Activated naive CD8-positive, alpha-beta T cell treated with anti-CD3 and anti-CD28 coated beads, Interleukin-2, amount 10 ng/mL, durations not matched to agents 7 days and 5 days (primary cell): ENCODE data around the gene SHISA7. TPM values are rescaled to one million over a fixed set of nuclear protein-coding genes. Genes with fewer than 3 reads are reported as not detected.

Source experiments
- ATAC-seq: fragments of 150-1000 bp; cut with Tn5 transposase; one replicate; pipeline ENCODE4 v1.10.0; 2021; ENCODE audit warnings: low read depth, moderate library complexity
- POLR2A ChIA-PET: fragments of 350-600 bp; sonication (Branson Sonifier 250); formaldehyde crosslinking; loops from one replicate; lab custom pipeline; 2021; ENCODE audit warnings: antibody characterized with exemption; lab: Charles Lee
- DNase-seq: peaks from one replicate; pipeline ENCODE4 v3.0.0; 2021
- H3K27ac Mint-ChIP-seq: one replicate; pipeline ENCODE4 v1.8.0; 2022; ENCODE audit warnings: mild to moderate bottlenecking, mixed read lengths
- H3K27me3 Mint-ChIP-seq: one replicate; pipeline ENCODE4 v1.8.0; 2022; ENCODE audit warnings: mild to moderate bottlenecking, moderate library complexity, mixed read lengths
- H3K36me3 Mint-ChIP-seq: one replicate; pipeline ENCODE4 v1.8.0; 2021; ENCODE audit warnings: mild to moderate bottlenecking, mixed read lengths
- H3K4me1 Mint-ChIP-seq: one replicate; pipeline ENCODE4 v1.8.0; 2021; ENCODE audit warnings: mixed read lengths
- H3K4me3 Mint-ChIP-seq: one replicate; pipeline ENCODE4 v1.8.0; 2022; ENCODE audit warnings: mild to moderate bottlenecking, moderate library complexity, mixed read lengths
- H3K9me3 Mint-ChIP-seq: one replicate; pipeline ENCODE4 v1.8.0; 2021; ENCODE audit warnings: mixed read lengths
- total RNA-seq, 2 experiments: library from RNA; stranded (reverse); gene quantifications; one replicate each; pipeline ENCODE4 v1.2.3, GENCODE V29; 2021

SHISA7 gene
- total RNA-seq, 2 experiments from 2014 or later = not detected

DNA sequence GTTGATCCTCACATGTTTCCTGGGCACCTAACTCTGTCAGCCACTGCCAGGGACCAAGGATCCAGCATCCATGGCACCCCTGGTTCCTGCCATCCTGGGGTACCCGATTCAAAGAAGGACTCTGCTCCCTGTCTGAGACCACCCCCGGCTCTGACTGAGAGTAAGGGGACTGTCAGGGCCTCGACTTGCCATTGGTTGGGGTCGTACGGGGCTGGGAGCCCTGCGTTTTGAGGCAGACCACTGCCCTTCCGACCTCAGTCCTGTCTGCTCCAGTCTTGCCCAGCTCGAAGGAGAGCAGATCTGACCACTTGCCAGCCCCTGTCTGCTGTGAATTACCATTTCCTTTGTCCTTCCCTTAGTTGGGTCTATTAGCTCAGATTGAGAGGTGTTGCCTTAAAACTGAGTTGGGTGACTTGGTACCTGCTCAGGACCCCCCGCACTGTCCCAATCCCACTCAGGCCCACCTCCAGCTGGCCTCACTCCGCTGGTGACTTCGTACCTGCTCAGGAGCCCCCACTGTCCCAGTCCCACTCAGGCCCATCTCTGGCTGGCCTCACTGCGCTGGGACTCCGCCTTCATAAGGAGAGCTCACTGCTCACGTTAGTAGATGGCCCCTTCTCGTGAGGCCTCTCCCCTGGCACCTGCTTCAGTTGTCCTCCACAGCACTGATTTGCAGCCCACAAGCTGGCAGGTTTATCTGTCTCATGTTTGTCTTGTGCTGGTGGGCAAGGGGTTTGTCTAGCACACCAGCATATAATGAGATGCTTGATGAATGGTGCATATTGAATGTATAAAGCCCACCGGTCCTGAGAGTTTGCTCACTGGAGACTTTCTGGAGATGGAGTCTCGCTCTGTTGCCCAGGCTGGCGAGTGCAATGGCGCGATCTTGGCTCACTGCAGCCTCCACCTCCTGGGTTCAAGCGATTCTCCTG lies 53.4 kb downstream of the SHISA7 start:
- H3K36me3 Mint-ChIP-seq = peaks cover 34% of the 10 kb centered on the region
- no peak for DNase-seq
- peak overlapping the region; percentile 54 for H3K27ac Mint-ChIP-seq
- peaks cover 31% of the 10 kb centered on the region for H3K4me1 Mint-ChIP-seq
- POLR2A ChIA-PET = interaction anchor here (0.8 to 11.0 kb wide), 3 partner anchors 14 to 1200 kb away, joined by 3 to 211 read pairs (median 19); partner anchors contain the start of genes MBOAT7 and UBE2S
- H3K4me3 Mint-ChIP-seq = peak overlapping the region; percentile 40
- ATAC-seq = no peak
- H3K27me3 Mint-ChIP-seq = no peaks in the 10 kb centered on the region
- no peaks in the 10 kb centered on the region for H3K9me3 Mint-ChIP-seq

GRCh38 chr19:55387736-55388497 lies 55.2 kb downstream of the SHISA7 start:
- Mint-ChIP-seq H3K4me1 (peaks cover 39% of the 10 kb centered on the region), H3K27ac (peak overlapping the region; percentile 54), H3K9me3 (no peaks in the 10 kb centered on the region), H3K4me3 (peak overlapping the region; percentile 100), H3K36me3 (peaks cover 36% of the 10 kb centered on the region), H3K27me3 (no peaks in the 10 kb centered on the region)
- ATAC-seq (no peak), DNase-seq (no peak)
- POLR2A ChIA-PET = interaction anchor here (1.2 to 11.0 kb wide), 3 partner anchors 16 to 133 kb away, joined by 3 to 211 read pairs (median 19); partner anchors contain the start of gene UBE2S

GRCh38 chr19:55386493-55386971 lies 56.6 kb downstream of the SHISA7 start:
- H3K36me3 Mint-ChIP-seq = peaks cover 46% of the 10 kb centered on the region
- H3K27ac Mint-ChIP-seq = peak overlapping the region; percentile 99
- DNase-seq = no peak
- POLR2A ChIA-PET = interaction anchor here (0.6 to 11.0 kb wide), 7 partner anchors 17 to 414 kb away, joined by 3 to 211 read pairs (median 4); partner anchors contain the start of genes KMT5C and UBE2S
- peaks cover 51% of the 10 kb centered on the region for H3K4me1 Mint-ChIP-seq
- peaks cover under 1% of the 10 kb centered on the region for H3K9me3 Mint-ChIP-seq
- ATAC-seq = no peak
- peak overlapping the region; percentile 100 for H3K4me3 Mint-ChIP-seq
- H3K27me3 Mint-ChIP-seq = no peaks in the 10 kb centered on the region

GRCh38 chr19:55385724-55386492 lies 57.2 kb downstream of the SHISA7 start, which contains the start of gene RPL28:
Gene RPL28 (plus strand): TSS chr19:55385932. CDS start chr19:55386358, 426 bp downstream.
- H3K4me3 Mint-ChIP-seq = peak within 1 kb of the TSS; percentile 100
- H3K4me1 Mint-ChIP-seq = peaks cover 53% of the 10 kb centered on the region
- peak; percentile 74 for ATAC-seq
- DNase-seq = peak; percentile 96
- peaks cover 2% of the 10 kb centered on the region for H3K9me3 Mint-ChIP-seq
- H3K27ac Mint-ChIP-seq = peak within 1 kb of the TSS; percentile 99
- POLR2A ChIA-PET = interaction anchor here (1.1 to 11.0 kb wide), 5 partner anchors 18 to 131 kb away, joined by 3 to 211 read pairs (median 7); partner anchors contain the start of genes KMT5C and UBE2S
- H3K36me3 Mint-ChIP-seq = peaks cover 48% of the 10 kb centered on the region
- no peaks in the 10 kb centered on the region for H3K27me3 Mint-ChIP-seq

DNA sequence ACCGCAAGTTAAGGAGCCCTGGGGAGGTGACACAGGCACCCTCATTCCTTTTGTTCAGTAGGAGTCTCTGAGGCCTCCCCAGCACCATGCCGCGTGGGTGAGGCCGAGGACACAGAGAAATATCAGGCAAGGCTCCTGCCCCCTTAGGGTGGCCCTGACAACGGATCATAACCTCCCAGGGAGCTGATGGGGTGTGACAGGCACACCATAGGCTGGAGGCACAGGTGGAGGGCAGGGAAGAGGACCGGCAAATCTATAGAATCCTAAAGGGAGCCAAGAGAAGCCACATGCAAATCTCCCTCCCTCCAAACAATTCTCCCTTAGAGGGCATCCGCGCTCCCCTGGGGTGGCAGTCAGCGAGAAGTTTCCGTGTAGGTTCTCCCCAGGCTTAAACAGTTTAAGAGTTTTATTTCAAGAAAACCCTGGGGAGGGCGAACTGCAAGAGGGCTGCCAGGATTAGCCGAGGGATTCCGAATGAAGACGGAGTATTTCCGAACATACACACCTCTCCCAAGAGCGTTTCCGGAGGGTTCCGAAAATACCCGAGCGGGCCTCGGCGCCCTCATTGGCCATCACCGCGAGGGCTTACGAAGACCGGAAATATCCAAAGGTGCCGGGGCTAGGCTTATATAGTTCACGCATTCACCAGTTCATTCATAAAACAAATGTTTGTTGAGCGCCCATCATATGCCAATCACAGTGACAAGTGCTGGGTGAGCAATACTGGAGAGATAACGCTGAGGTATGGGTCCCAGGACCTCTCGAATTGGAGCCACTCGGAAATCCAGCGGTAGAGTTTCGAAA lies 58.0 kb downstream of the SHISA7 start:
- H3K9me3 Mint-ChIP-seq = peaks cover 2% of the 10 kb centered on the region
- peaks cover 51% of the 10 kb centered on the region for H3K4me1 Mint-ChIP-seq
- H3K36me3 Mint-ChIP-seq = peaks cover 52% of the 10 kb centered on the region
- no peaks in the 10 kb centered on the region for H3K27me3 Mint-ChIP-seq
- DNase-seq (peak; percentile 94), ATAC-seq (peak; percentile 79)
- peak overlapping the region; percentile 100 for H3K4me3 Mint-ChIP-seq
- POLR2A ChIA-PET = interaction anchor here (1.0 to 11.0 kb wide), 19 partner anchors 8 to 257 kb away, joined by 3 to 211 read pairs (median 7); partner anchors contain the start of genes IL11, KMT5C, PPP6R1 and UBE2S
- peak overlapping the region; percentile 99 for H3K27ac Mint-ChIP-seq

DNA sequence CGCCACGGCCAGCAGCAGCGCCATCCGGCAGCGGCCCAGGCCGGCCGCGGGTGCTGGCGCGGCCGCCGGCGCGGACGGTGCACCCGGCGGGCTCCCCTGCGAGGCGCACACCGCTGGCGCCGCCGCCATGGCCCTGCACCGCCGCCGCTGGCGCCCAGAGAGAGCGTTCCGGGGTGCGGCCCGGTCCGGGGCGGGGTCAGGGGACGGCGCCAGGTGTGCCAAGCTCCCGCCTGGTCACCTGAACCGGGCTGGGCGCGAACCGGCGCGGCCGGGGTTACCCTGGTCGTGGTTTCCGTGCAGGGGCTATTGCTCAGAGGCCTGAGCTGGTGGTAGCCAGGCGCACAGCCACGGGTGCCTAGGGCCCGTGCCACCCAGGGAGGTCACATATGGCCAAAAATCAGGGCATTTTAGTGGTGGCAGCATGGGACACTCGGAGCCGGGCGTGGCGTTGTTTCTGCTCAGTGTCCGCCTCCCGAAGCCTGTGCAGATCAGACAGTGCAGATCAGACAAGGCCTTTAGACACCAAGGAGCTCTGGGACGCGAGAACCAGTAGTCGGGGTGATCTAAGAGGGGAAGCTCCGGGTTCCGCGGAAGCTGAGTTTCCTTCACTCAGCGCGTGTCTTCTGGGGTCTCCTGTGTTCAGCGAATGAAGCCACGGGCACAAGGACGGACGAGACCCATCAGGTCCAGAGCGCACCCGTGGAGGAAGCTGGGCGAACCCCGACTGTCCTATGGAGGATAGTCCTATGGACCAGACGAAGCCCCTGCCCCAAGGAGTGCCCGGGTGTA lies 58.8 kb downstream of the SHISA7 start, which contains the start of gene TMEM238:
TMEM238 (minus strand) TSS at position 162 of the 789 bp plus-strand sequence; CDS start at position 129, 33 bp downstream.
- H3K4me1 Mint-ChIP-seq = peaks cover 47% of the 10 kb centered on the region

GRCh38 chr19:55383279-55384130 lies 59.6 kb downstream of the SHISA7 start:
- peaks cover 45% of the 10 kb centered on the region for H3K36me3 Mint-ChIP-seq
- ATAC-seq (peak; percentile 4), DNase-seq (peak; percentile 74)
- H3K27ac Mint-ChIP-seq = peak overlapping the region; percentile 93
- peak overlapping the region; percentile 92 for H3K4me3 Mint-ChIP-seq
- H3K4me1 Mint-ChIP-seq = peaks cover 41% of the 10 kb centered on the region
- no peaks in the 10 kb centered on the region for H3K27me3 Mint-ChIP-seq
- POLR2A ChIA-PET = interaction anchor here (0.6 to 3.2 kb wide), 28 partner anchors 10 to 271 kb away, joined by 3 to 62 read pairs (median 4); partner anchors contain the start of genes FIZ1, HSPBP1, IL11 and ISOC2
- H3K9me3 Mint-ChIP-seq = peaks cover 2% of the 10 kb centered on the region

More for the DNA sequence above, 58.8 kb downstream of the SHISA7 start, which contains the start of gene TMEM238:
- no peaks in the 10 kb centered on the region for H3K27me3 Mint-ChIP-seq
- ATAC-seq (peak; percentile 3), DNase-seq (peak; percentile 76)
- peak within 1 kb of the TSS; percentile 100 for H3K4me3 Mint-ChIP-seq
- peaks cover 49% of the 10 kb centered on the region for H3K36me3 Mint-ChIP-seq
- peak within 1 kb of the TSS; percentile 99 for H3K27ac Mint-ChIP-seq
- H3K9me3 Mint-ChIP-seq = peaks cover 2% of the 10 kb centered on the region
- POLR2A ChIA-PET = interaction anchor here (0.6 to 3.2 kb wide), 28 partner anchors 9 to 270 kb away, joined by 3 to 62 read pairs (median 4); partner anchors contain the start of genes FIZ1, HSPBP1, IL11 and ISOC2

GRCh38 chr19:55382522-55383054 lies 60.5 kb downstream of the SHISA7 start:
- H3K4me1 Mint-ChIP-seq = peaks cover 34% of the 10 kb centered on the region
- DNase-seq = no peak
- H3K36me3 Mint-ChIP-seq = peaks cover 37% of the 10 kb centered on the region
- POLR2A ChIA-PET = interaction anchor here (1.3 to 3.2 kb wide), 9 partner anchors 13 to 241 kb away, joined by 3 to 62 read pairs (median 10); partner anchors contain the start of genes IL11, PPP6R1 and UBE2S
- peak overlapping the region; percentile 93 for H3K27ac Mint-ChIP-seq
- H3K27me3 Mint-ChIP-seq = no peaks in the 10 kb centered on the region
- no peak for ATAC-seq
- peaks cover 2% of the 10 kb centered on the region for H3K9me3 Mint-ChIP-seq
- peak overlapping the region; percentile 92 for H3K4me3 Mint-ChIP-seq

- no peak overlapping the region for H3K27ac Mint-ChIP-seq
- POLR2A ChIA-PET = interaction anchor here (1.3 to 3.2 kb wide), 2 partner anchors 25 to 43 kb away, joined by 3 to 62 read pairs; partner anchors contain the start of gene UBE2S
- DNase-seq = no peak
- H3K4me1 Mint-ChIP-seq = peaks cover 29% of the 10 kb centered on the region
- ATAC-seq = no peak
- H3K4me3 Mint-ChIP-seq = peak overlapping the region; percentile 92
- peaks cover 2% of the 10 kb centered on the region for H3K9me3 Mint-ChIP-seq
- H3K36me3 Mint-ChIP-seq = peaks cover 31% of the 10 kb centered on the region
- no peaks in the 10 kb centered on the region for H3K27me3 Mint-ChIP-seq
Observed at GRCh38 chr19:55382013-55382412, 61.1 kb downstream of the SHISA7 start.

- ATAC-seq = no peak
- Mint-ChIP-seq H3K27me3 (peaks cover 6% of the 10 kb centered on the region), H3K4me3 (no peak overlapping the region), H3K27ac (no peak overlapping the region), H3K36me3 (peaks cover 18% of the 10 kb centered on the region), H3K4me1 (peaks cover 19% of the 10 kb centered on the region), H3K9me3 (peaks cover 2% of the 10 kb centered on the region)
- no peak for DNase-seq
- POLR2A ChIA-PET = no interaction called here
Observed at GRCh38 chr19:55379174-55379573, 63.9 kb downstream of the SHISA7 start.
